ENCODE data around the gene MTCL1.
A peak's percentile ranks its signal among the peaks of the same experiment; 100 is the strongest.

The MTCL1 gene

DNA sequence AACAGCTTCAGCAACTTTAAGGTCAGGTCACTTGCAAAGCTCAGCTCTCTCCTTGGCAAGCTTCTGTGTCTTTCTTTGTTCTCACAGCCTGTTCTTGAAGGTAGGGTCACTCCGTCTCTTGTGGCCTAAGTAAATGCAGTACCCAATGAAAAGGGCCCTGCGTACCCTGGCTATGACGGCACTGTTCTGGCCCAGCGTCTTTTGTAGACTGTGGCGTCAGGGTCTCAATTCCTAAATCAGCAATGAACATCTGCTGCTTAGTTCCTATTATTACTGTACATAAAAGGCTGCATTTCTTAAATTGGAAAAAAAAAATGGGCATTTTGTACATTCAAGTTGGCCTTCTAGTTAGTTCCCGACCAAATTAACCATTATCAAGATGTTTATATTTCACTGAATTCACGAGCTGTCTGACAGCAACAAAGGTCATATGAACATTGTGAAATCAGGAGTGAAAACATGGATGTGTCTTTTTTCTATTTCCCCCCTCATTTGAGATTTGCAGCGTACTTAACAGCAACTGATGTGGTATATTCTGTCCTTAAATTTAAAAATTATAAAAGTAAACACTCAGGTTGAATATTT is 17.0 kb upstream of the MTCL1 start:
- peak in 1 of 2 experiments; percentile 14 for DNase-seq

GRCh38 chr18:8688816-8689215 is 16.5 kb upstream of the MTCL1 start:
- no peak for DNase-seq

GRCh38 chr18:8689517-8689916 is 15.8 kb upstream of the MTCL1 start:
- no peak for DNase-seq

DNA sequence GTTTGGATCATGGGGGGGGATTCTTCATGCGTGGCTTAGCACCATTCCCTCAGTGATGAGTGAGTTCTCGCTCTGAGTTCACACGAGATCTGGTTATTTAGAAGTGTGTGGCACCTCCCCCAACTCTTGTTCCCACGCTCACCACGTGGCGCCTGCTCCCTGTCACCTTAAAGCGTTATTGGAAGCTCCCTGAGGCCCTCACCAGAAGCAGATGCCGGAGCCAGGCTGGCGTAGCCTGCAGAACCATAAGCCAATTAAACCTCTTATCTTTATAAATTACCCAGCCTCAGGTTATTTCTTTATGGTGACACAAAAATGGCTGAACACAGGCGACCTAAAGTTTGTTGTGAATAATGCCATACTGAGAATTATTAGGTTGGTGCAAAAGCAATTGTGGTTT is 10.5 kb upstream of the MTCL1 start:
- DNase-seq = no peak

- no peak for DNase-seq
Observed at GRCh38 chr18:8695932-8696517, 9.3 kb upstream of the MTCL1 start.

DNA sequence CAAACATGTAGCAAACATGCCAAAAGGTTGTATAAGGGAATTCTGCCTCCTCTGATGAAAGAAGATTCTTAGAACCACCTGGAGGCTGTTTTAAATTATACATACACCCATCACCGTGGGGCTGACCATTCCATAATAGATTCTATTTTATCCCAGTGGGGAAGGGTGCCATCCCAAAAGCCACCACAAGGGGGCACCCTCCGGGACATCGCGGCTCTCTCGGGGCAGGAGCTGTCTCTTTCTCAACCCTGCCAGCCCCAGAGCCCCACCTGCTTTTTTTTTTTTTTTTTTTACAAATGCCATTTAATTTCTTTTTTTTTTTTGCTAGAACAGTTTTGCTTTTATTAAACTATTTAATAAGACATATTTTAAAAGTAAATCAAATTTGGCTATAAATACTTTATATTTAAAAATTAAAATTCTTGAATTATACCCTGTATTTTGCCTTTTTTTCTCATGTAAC is 8.6 kb upstream of the MTCL1 start:
- peak; percentile 16 to 65 for DNase-seq

GRCh38 chr18:8699126-8699525 is 6.2 kb upstream of the MTCL1 start:
- no peak for DNase-seq

- DNase-seq = no peak
Observed at GRCh38 chr18:8699948-8700347, 5.4 kb upstream of the MTCL1 start.

GRCh38 chr18:8701546-8702118 is 3.7 kb upstream of the MTCL1 start:
- no peak for DNase-seq

DNA sequence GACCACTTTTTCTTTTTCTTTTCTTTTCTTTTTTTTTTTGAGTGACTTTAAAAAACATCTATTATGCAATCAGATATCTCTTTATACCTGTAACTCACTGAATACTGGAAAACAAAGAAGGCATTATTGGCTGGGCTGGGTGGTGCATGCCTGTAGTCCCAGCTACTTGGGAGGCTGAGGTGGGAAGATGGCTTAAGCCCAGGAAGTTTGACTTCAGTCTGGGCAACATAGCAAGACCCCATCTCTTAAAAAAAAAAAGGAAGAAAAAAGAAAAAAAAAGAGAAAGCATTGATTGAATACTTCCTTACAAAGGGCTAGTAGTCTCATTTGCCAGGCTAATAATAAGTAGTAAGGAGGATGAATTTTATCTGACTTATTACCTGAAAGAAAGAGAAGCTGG is 2.7 kb upstream of the MTCL1 start:
- DNase-seq = no peak

GRCh38 chr18:8703092-8703709 is 2.2 kb upstream of the MTCL1 start:
- DNase-seq = peak in 1 of 2 experiments; percentile 80

DNA sequence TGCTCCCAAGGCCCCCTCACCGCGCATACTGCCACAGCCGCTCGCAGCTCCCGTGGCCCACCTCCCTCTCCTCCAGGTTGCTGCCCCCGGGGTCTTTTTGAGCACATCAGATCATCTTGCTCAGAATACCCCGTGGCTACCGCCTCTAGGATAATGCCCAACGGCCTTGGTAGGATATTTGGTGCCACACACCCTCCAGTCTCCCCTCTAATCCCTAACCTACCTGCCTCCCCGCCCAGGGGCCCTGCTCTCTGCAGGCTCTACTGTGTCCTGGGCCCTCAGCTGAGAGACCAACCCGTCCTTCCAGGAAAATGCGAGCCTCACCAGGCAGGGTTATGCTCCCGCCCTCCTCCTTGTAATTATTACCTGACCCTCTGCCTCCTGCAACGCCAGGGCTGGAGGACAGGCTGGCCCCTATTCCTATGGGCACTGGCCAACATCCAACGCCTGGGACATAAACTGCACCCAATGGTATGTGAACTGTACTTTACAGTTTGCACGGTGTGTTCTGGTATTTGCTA is 1.5 kb upstream of the MTCL1 start:
- peak in 1 of 2 experiments; percentile 26 for DNase-seq

DNA sequence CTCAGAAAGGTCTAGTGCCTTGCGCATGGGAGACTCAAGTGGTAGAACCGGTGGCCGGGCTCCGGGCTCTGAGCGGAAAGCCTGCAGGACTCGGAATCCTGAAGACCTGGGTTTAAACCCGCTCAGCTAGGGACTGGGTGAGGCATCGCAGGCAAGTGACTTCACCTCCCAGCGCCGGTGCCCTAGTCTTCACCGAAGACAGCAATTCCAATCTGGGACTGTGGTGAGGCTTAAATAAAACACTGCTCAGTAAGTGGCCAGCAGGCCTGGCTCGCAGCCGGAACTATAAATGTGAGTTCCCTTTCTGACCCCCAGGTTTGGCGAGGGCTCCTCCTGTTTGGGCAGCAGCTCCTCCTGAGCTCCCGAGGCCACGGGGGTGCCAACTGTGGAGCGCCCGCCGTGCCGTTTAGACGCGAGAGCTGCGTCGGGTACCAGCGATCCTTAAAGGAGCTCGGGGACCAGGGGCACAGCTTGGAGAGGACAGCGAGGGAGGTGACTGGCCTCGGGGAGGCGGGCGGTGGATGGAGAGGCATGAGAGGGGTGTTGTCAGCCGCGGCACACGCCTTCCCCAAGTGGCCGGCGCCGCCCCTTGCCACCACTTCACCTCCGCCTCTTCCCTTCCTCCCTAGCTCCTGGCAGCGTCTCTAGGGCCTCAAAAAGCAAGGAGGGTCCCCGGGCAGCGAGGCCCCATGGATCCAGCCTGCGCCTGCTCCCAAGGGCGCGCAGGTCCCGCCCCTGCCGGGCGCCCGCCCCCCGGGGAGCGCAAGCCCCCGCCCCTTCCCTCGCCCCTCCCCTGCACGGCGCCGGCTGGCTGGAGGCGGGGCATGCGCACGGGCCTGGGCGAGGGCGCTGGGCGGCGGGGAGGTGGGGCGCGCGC is 757 bp upstream of the MTCL1 start:
- DNase-seq = peak; percentile 71 to 81

DNA sequence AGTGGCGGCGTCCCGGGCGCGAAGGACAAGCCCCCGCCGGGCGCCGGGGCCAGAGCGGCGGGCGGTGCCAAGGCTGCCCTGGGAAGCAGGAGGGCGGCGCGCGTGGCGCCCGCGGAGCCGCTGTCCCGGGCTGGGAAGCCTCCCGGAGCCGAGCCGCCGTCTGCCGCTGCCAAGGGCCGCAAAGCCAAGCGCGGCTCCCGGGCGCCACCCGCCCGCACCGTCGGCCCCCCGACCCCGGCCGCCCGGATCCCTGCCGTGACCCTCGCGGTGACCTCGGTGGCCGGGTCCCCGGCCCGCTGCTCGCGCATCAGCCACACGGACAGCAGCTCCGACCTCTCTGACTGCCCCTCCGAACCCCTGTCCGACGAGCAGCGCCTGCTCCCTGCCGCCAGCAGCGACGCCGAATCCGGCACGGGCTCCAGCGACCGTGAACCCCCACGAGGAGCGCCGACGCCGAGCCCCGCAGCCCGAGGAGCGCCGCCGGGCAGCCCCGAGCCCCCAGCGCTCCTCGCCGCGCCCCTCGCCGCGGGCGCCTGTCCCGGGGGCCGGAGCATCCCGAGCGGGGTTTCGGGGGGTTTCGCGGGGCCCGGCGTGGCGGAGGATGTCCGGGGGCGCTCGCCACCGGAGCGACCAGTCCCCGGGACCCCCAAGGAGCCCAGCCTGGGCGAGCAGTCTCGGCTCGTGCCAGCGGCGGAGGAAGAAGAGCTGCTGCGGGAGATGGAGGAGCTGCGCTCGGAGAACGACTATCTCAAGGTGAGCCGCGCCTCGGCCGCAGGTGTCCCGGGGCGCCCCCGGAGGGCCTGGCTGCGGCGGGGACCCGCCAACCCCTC is 820 bp downstream of the MTCL1 start:
- DNase-seq = peak in 1 of 2 experiments; percentile 38

DNA sequence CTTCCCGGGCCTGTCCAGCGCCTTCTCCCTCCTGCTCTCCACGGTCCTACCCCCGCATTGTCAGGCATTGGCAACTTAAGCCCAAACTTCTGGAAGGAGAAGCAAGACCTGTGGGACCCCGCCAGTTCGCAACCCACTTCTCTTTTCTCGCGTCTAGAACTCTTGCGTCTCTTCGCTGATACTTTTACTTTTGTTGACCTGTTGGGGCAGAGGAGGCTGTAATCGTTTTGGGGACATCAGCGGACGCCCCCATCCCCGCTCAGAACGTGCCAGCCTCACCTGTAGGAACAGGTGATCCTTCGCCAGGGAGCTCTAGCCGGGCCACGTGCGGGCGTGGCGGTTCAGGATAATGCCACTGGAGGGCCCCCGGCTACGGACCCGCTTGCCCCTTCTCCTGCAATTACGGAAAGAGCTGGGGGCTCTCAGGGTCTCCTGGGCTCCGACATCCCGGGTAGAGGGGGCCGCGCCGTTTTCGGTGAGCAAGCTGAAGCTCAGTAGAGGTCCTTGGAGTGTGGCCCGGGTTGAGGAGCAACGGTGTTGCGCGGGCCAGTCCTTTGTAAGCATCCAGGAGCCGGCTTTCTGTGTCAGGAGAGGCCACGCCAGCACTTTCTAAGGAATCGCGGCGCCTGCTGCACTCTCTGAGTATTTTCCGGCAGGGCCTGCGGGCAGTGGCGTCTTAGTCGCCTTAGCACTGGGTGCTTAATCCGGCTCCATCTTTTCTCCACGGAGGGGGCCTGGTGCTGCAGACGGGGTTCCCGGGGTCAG is 1.6 kb downstream of the MTCL1 start:
- peak; percentile 69 to 81 for DNase-seq

GRCh38 chr18:8707556-8708300 is 2.4 kb downstream of the MTCL1 start:
- DNase-seq = peak; percentile 47 to 67

- DNase-seq = no peak
Observed at GRCh38 chr18:8708670-8709069, 3.3 kb downstream of the MTCL1 start.

GRCh38 chr18:8709248-8710059 is 4.1 kb downstream of the MTCL1 start:
- no peak for DNase-seq

DNA sequence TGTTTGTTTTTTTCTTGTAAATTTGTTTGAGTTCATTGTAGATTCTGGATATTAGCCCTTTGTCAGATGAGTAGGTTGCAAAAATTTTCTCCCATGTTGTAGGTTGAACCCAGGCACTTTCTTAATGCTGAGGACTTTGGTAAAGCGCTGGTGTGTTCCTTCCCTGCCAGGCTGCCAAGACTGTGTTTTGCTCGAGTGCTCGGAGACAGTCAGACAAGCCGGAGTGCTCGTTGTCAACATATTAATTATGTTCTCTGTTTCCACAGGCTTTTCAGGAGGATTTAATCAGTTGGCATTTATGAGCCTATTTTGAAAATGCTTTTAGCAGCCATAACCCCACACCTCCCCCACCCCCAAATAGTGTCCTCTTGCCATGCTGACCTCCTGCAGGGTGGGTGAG is 6.4 kb downstream of the MTCL1 start:
- peak in 1 of 2 experiments; percentile 5 for DNase-seq

Measured in NCI-H524 (cell line).